HG03342 (cell line): ENCODE results near the gene ABCG4.
"Not testable (repeated sequence)": the region's sequence is repeated elsewhere in the genome, so short reads cannot be mapped to it uniquely, and the experiment has no call there.

Experiments
- ATAC-seq: cut with Tn5 transposase; IDR thresholded peaks from one replicate; pipeline ENCODE4 v1.9.1; 2021; ENCODE audit warnings: mild to moderate bottlenecking, moderate library complexity; ENCODE audit not compliant: unreplicated experiment

The ABCG4 gene

DNA sequence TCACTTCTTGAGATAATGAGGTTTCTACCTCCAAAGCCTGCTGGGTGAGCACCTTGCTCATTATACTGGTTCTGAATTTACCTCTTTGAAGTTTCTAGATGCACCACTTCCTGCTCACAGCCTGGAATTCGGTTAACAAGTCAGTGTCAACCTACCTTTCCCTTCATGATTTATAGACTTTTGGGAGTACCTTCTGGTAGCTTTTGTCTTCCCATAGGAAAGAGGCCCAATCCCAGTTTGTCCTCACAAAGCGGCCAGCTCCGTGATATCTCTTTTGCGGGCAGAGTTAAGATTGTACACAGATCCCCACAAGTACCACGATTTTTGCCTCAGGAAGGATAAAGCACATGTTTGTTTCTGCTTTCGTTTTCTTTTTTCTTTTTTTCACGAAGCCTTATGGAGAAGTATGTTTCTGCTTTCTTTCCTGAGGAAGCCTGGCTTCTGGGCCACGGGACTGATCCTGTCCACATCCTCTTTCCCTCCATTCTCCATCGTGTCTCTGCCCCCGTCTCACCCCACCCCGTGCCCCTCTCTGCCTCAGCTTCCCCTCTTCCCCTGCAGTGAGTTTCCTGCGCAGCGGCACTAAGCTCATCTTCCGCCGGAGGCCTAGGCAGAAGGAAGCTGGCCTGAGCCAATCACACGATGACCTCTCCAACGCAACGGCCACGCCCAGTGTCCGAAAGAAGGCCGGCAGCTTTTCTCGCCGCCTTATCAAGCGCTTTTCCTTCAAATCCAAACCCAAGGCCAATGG is 33.2 kb upstream of the ABCG4 start:
- ATAC-seq: no peak

DNA sequence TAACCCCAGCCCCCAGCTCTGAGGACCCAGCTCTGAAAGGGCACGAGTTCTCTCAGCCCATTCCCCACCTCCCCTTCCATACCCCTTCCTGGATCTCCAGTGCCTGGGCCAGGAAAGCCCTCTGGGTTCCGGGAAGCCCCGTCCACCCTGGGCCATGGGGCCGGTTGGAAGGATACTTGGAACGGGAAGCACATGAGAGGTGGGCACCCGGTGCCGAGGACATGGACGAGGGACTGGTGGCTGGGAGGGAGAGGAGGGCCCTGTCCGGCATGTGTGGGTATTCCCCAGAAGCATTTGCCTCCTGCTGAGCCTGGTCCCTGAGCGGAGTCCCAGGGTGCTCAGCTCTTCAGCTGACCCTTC is 32.6 kb upstream of the ABCG4 start:
- ATAC-seq: no peak

DNA sequence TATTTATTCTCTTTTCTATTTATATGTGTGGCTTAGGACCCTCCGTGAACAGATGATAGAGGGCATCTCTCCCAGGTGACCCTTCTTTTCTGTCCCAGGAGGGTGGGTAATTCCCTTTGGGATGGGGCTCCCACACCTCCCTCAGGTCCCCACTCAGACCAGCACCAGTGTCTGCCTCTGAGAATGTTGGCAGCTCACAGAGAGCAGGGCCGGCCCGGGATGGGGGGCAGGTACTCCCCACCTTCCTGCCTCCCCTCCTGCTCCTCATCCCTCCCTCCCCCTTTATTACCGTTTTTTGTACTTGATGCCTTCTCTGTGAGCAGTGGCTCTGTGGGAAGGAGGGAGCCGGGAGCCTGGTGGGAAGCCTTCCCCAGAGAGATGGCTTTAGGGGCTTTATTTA is 32.3 kb upstream of the ABCG4 start:
- ATAC-seq: no peak

GRCh38 chr11:119117004-119117706 is 31.7 kb upstream of the ABCG4 start:
- no peak for ATAC-seq

DNA sequence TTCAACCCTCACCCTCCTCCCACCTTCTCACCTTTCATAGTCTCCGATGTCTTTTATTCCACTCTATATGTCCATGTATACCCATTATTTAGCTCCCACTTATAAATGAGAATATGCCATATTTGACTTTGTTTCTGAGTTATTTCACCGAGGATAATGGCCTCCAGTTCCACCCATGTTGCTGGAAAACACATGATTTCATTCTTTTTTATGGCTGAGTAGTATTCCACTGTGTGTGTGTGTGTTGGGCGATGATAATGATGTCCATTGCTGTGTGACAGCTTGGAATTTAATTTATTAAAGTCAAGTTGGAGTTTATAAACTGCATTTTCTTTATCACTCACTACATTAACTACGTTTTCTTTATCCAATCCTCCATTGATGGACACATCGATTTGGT is 30.6 kb upstream of the ABCG4 start:
- no peak for ATAC-seq

GRCh38 chr11:119118946-119119345 is 29.9 kb upstream of the ABCG4 start:
- ATAC-seq: no peak

GRCh38 chr11:119120639-119121007 is 28.2 kb upstream of the ABCG4 start:
- ATAC-seq: no peak

DNA sequence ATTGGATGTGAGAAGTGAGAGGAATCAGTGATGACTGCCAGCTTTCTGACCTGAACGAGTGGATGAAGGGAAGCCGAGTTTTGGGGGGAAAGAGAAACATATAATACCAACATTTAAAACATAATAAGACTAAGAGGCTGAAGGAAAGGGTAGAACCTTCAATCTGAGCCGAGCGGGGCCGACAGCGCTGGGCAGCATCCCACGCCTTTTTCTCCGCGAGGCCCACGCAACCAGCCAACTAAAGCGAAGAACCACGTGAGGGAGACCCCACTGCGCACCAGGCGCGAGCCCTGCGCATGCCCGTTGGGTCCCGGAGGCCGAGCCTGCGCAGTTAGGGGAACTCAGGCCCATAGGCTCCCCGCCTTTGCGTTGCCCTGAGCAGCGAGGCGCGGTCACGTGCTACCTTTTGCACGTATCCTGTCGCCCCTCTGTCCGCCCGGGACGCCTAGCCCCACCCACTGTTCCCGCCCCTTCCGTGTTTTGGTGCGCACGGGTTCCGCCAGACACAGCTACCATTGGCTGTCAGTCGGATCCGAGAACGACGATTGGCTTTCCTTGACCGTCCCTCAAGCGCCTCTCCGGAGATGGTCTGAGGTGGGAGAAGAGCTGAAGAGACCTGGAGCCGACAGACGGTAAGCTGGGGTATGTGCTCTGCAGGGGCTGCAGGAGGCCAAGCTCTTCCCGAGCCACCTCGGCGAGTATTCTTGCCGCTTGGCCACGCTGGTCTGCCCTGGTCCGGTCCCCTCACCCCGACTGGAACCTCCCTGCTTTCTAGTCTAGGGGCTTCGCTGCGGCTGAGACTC is 27.6 kb upstream of the ABCG4 start, which contains the start of gene HINFP:
HINFP (plus strand) TSS at position 573 of the 803 bp plus-strand sequence. CDS start 5,365 bp downstream, outside the sequence.
- ATAC-seq: peak; percentile 95

GRCh38 chr11:119121811-119122124 is 27.1 kb upstream of the ABCG4 start:
- no peak for ATAC-seq

DNA sequence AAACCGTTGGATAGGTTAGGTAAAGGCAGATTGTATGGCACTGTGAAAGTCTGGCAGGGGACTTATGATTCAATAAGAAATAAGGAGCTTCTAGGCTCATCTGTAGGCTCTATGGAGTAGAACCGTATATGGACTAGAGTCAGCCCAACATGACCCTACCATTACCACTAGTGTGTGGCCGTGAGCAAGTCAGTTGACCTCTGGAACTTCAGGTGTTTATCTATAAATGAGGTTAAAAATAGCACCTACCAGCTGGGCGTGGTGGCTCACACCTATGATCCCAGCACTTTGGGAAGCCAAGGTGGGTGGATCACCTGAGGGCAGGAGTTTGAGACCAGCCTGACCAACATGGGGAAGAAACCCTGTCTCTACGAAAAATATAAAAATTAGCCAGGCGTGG is 23.0 kb upstream of the ABCG4 start:
- no peak for ATAC-seq

- ATAC-seq: no peak
These were observed 22.1 kb upstream of the ABCG4 start for GRCh38 chr11:119126675-119127268.

GRCh38 chr11:119130662-119131061 is 18.2 kb upstream of the ABCG4 start:
- no peak for ATAC-seq

DNA sequence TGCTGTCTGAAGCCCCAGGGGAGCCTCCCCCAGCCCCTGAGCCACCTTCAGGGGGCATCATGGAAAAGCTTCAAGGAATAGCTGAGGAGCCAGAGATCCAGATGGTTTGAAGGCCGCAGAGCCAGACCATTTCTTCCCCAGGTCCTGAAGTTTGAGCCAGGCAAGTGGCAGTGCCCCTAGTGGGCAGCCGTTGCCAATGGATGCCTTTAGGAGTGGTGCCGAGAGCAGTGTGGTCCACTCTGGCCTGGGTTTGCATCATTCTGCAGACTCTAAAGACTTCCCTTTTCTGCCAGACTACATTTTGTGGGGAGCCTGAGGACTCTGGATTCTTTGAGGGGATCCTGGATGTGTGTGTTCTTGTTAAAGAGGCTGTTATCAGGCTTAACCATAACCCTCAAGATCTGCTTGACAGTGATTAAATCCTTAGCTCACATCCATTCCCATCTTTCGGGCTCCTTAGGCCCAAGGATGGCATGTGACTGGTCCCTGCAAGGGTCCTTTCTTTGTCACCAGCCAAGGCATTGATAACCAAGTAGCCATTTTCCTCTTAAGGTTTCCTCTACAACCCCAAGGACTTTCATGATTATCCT is 14.4 kb upstream of the ABCG4 start:
- ATAC-seq: no peak

DNA sequence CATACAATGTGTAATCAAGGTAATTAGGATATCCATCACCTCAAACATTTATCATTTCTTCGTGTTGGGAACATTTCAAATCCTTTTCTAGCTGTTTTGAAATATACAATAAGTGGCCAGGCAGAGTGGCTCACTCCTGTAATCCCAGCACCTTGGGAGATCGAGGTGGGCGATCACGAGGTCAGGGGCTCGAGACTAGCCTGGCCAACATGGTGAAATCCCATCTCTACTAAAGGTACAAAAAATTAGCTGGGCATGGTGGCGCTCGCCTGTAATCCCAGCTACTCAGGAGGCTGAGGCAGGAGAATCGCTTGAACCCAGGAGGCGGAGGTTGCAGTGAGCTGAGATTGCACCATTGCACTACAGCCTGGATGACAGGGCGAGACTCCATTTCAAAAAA is 9.6 kb upstream of the ABCG4 start:
- ATAC-seq: not testable (repeated sequence)

GRCh38 chr11:119144825-119145486 is 3.9 kb upstream of the ABCG4 start:
- peak; percentile 61 for ATAC-seq

DNA sequence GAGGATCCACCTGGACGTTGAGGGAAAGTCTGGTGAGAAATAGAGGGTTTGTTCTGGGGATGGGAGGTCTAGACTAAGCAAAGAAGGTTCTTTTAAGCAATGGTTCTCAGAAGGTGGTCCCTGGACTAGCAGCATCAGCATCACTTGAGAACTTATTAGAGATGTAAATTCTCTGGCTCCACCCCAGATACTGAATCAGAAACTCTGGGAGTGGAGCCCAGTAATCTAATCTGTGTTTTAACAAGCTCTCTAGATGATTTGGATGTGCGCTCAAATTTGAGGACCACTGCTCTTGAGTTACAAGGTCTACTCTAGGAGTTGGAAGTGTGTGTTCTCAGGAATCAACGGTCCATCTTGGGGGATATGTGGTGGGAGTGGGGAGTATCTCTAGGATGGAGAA is 3.3 kb upstream of the ABCG4 start:
- ATAC-seq: no peak

DNA sequence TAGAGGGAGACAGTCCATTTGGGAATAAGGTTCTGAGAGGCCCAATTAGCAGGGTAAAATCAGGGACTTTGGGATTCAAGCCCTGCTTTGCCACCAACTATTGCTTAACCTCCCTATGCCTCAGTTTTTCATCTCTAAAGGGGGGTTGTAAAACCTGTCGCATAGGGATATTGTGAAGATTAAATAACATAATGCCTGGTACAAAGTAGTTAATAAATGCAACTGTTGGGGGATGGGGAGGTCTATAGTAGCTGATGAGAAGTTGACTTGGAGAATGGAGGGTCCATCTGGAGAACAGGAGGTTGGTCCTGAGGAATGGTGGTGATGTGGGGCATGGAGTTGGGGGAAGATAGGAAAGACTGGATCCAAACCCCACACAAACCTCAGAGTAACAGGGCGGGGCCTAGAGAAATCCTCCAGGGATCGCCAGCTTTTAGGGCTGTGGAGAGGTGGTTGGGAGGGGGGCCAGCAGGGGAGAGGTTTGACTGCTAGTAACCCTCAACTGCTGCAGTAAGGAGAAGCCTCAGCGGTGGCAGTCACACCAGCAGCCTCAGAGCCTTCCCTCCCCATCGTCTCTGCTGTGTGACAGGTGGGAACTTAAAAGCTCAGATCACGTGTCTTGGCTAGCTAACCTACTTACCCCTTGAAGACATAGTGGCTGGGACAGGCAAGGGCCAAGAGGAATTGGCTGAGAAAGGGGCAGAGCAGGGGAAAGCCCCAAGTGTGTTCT is 1.1 kb upstream of the ABCG4 start:
- no peak for ATAC-seq

- ATAC-seq: no peak
These were observed 183 bp upstream of the ABCG4 start for GRCh38 chr11:119148720-119149017.

GRCh38 chr11:119149786-119150275 is 979 bp downstream of the ABCG4 start:
- ATAC-seq: no peak

- no peak for ATAC-seq
These were observed 3.2 kb downstream of the ABCG4 start for GRCh38 chr11:119152043-119152442.
